Adrenal gland (tissue), 12 donors: ENCODE results near the gene CALML3. TPM values are rescaled to one million over a fixed set of nuclear protein-coding genes. Genes with fewer than 3 reads are reported as not detected.

Experiments
- DNase-seq, 7 donors: peaks; one replicate each; pipeline ENCODE4 v3.0.0-alpha.2; 2019 to 2020
- H3K27ac ChIP-seq, 5 donors: fragments of 200-600 bp; sonication (generic) in 4 of 5; 1 replicate in 3 of 5; 2 replicates in 2 of 5; pipeline versions ENCODE4 v1.5.1 to v1.8.0; 2016 to 2020; ENCODE audit warnings: mild to moderate bottlenecking in 1 of 5
- H3K27me3 ChIP-seq: fragments of 200-600 bp; 2 replicates; pipeline ENCODE4 v1.8.0; 2021
- H3K36me3 ChIP-seq, 2 donors: fragments of 200-600 bp; replicated peaks in 1 of 2; 1 replicate in 1 of 2; 2 replicates in 1 of 2; pipeline versions ENCODE4 v1.5.1 to v1.8.0; 2018 to 2022
- H3K4me1 ChIP-seq, 2 donors: fragments of 200-600 bp; replicated peaks in 1 of 2; 1 replicate in 1 of 2; 2 replicates in 1 of 2; pipeline versions ENCODE4 v1.5.1 to v1.8.0; 2018 to 2021
- H3K4me3 ChIP-seq, 4 donors: fragments of 200-600 bp; sonication (generic) in 3 of 4; one replicate each; pipeline ENCODE4 v1.5.1; 2016 to 2018
- H3K9me3 ChIP-seq, 3 donors: fragments of 200-600 bp; sonication (generic) in 1 of 3; replicated peaks in 1 of 3; 1 replicate in 2 of 3; 2 replicates in 1 of 3; pipeline versions ENCODE4 v1.5.1 to v1.8.0; 2016 to 2021
- CTCF ChIP-seq, 6 experiments: fragments of 450-650 bp in 4 of 6; fragments of 200-600 bp in 2 of 6; sonication (generic) in 1 of 6; IDR thresholded peaks; 1 replicate in 5 of 6; 2 replicates in 1 of 6; pipeline versions ENCODE4 v1.5.1 to v1.8.0; 2016 to 2021; ENCODE audit warnings: antibody characterized with exemption in 6 of 6, mild to moderate bottlenecking in 2 of 6, moderate library complexity in 1 of 6
- POLR2A ChIP-seq, 2 donors: fragments of 450-650 bp; IDR thresholded peaks; one replicate each; pipeline ENCODE4 v1.6.1; 2017; ENCODE audit warnings: antibody characterized with exemption in 2 of 2, mild to moderate bottlenecking in 2 of 2, moderate library complexity in 1 of 2
- WGBS, 4 donors: extraction: QIAGEN DNeasy Blood & Tissue Kit in 2 of 4; methylation state at CpG; one replicate each; pipeline versions ENCODE4 v1.1.5 to v1.1.7; 2013 to 2017; 5-methylcytosine and 5-hydroxymethylcytosine counted together
- intact Hi-C, 2 donors: fragments of 100-400 bp; cut with DNase I; formaldehyde crosslinking; loops; one replicate each; pipeline versions ENCODE4 v1.14.1 to v1.15.0; 2022 to 2023
- polyA plus RNA-seq, 3 donors: library from polyadenylated mRNA; stranded (reverse); fragments of 200-250 nt in 2 of 3; fragments of 350-450 nt in 1 of 3; fragmentation: Illumina TruSeq in 1 of 3; extraction: RNeasy Lipid Tissue Mini Kit (QIAGEN cat#74804) in 1 of 3; gene quantifications; one replicate each; pipeline ENCODE4 v1.2.3, GENCODE V29; 2013 to 2014
- total RNA-seq, 9 donors: library from RNA; depleted of rRNA in 4 of 9; stranded (reverse); fragments of >200 nt in 4 of 9; fragments of 120-200 nt in 1 of 9; fragmentation: NEBNext Ultra II Directional in 1 of 9; extraction: Animal tissue kit (Norgen Biotek cat#: 25700) in 1 of 9; gene quantifications; one replicate each; pipeline versions ENCODE4 v1.1.0 to v1.2.4, GENCODE V29; 2013 to 2023
- donor health status: healthy with polysubstance abuse.
- donor health status: Bipolar disorder and iron deficiency.
- donor health status: DM: yes; HTN: yes; CAD: no.
- donor health status: DM: no; HTN: no; CAD: no.
- donor health status: DM: no; HTN: no; CAD: no.
- donor health status: DM: yes; HTN: yes; CAD: no.

CALML3 gene
- total and polyA plus RNA-seq, 12 donors = 0.07 TPM; not detected in 11

- intact Hi-C loops = no loop called here
- WGBS, 4 donors = 73 to 82% (median 78%) methylated on average over 3 of the region's 3 CpGs
- TF ChIP-seq POLR2A (IDR thresholded peaks at IDR 0.05) = no peak
- TF ChIP-seq CTCF (IDR thresholded peaks at IDR 0.05) = no peak
Observed at GRCh38 chr10:5493691-5494090, 31.1 kb upstream of the CALML3 start.

GRCh38 chr10:5494611-5495010 is 30.1 kb upstream of the CALML3 start:
- Histone ChIP-seq H3K36me3 (no peaks in the 10 kb centered on the region), H3K4me3 (no peak overlapping the region), H3K9me3 (no peaks in the 10 kb centered on the region), H3K4me1 (no peaks in the 10 kb centered on the region), H3K27ac (no peak overlapping the region), H3K27me3 (no peaks in the 10 kb centered on the region)
- TF ChIP-seq POLR2A (IDR thresholded peaks at IDR 0.05) (no peak), CTCF (IDR thresholded peaks at IDR 0.05) (no peak)
- no peak for DNase-seq
- 63 to 82% (median 76%) methylated on average over 3 to 8 of the region's 8 CpGs for WGBS, 4 donors
- intact Hi-C loops = no loop called here

More at GRCh38 chr10:5493691-5494090, 31.1 kb upstream of the CALML3 start:
- no peak for DNase-seq
- no peaks in the 10 kb centered on the region for H3K9me3 ChIP-seq
- no peak overlapping the region for H3K4me3 ChIP-seq
- H3K27me3 ChIP-seq = no peaks in the 10 kb centered on the region
- H3K36me3 ChIP-seq = no peaks in the 10 kb centered on the region
- no peaks in the 10 kb centered on the region for H3K4me1 ChIP-seq
- H3K27ac ChIP-seq = no peak overlapping the region

GRCh38 chr10:5496261-5497250 is 28.2 kb upstream of the CALML3 start:
- no peak overlapping the region for H3K27ac ChIP-seq
- no peak for DNase-seq
- TF ChIP-seq CTCF (IDR thresholded peaks at IDR 0.05) (no peak), POLR2A (IDR thresholded peaks at IDR 0.05) (no peak)
- intact Hi-C loops = no loop called here
- 83 to 89% (median 86%) methylated on average over 16 to 25 of the region's 25 CpGs for whole genome bisulfite sequencing, 4 donors
- no peaks in the 10 kb centered on the region for H3K27me3 ChIP-seq
- H3K36me3 ChIP-seq = no peaks in the 10 kb centered on the region
- H3K4me1 ChIP-seq = no peaks in the 10 kb centered on the region
- no peaks in the 10 kb centered on the region for H3K9me3 ChIP-seq
- H3K4me3 ChIP-seq = no peak overlapping the region

GRCh38 chr10:5497289-5497688 is 27.5 kb upstream of the CALML3 start:
- Histone ChIP-seq H3K4me3 (no peak overlapping the region), H3K36me3 (no peaks in the 10 kb centered on the region), H3K27ac (no peak overlapping the region), H3K4me1 (no peaks in the 10 kb centered on the region), H3K9me3 (no peaks in the 10 kb centered on the region), H3K27me3 (no peaks in the 10 kb centered on the region)
- TF ChIP-seq CTCF (IDR thresholded peaks at IDR 0.05) = no peak
- no peak for TF ChIP-seq POLR2A (IDR thresholded peaks at IDR 0.05)
- no peak for DNase-seq
- WGBS, 4 donors = 71 to 81% (median 74%) methylated on average over 6 of the region's 6 CpGs
- intact Hi-C loops = no loop called here
